Neural cell (in vitro differentiated cells): ENCODE data around the gene PTPRT. TPM values are rescaled to one million over a fixed set of nuclear protein-coding genes. Genes with fewer than 3 reads are reported as not detected.

Source experiments
- H2AFZ ChIP-seq: fragments of 200-600, 300-800 bp; sonication (generic), shearing (Covaris generic); 2 replicates; pipeline ENCODE4 v1.6.0; 2014; ENCODE audit warnings: low read depth, mild to moderate bottlenecking, antibody characterized with exemption, low read length, moderate library complexity
- H3F3A ChIP-seq: fragments of 200-600 bp; shearing (Covaris generic); 2 replicates; pipeline ENCODE4 v1.6.1; 2016; ENCODE audit warnings: mild to moderate bottlenecking, moderate library complexity, mixed read lengths, antibody characterized with exemption, low read length; ENCODE audit not compliant: insufficient read depth, poor library complexity, severe bottlenecking
- H3K27ac ChIP-seq: fragments of 200-600, 300-800 bp; sonication (generic), shearing (Covaris generic); 2 replicates; pipeline ENCODE4 v1.5.1; 2014; ENCODE audit warnings: mild to moderate bottlenecking, low read length, moderate library complexity
- H3K27me3 ChIP-seq: fragments of 300-800, 200-600 bp; sonication (generic), shearing (Covaris generic); 2 replicates; pipeline ENCODE4 v1.6.0; 2014; ENCODE audit warnings: mild to moderate bottlenecking, low read depth, low read length, moderate library complexity; ENCODE audit not compliant: insufficient read depth
- H3K36me3 ChIP-seq: fragments of 300-800, 200-600 bp; sonication (generic), shearing (Covaris generic); 2 replicates; pipeline ENCODE4 v1.5.1; 2014; ENCODE audit warnings: mild to moderate bottlenecking, antibody characterized with exemption, low read length, moderate library complexity; ENCODE audit not compliant: insufficient read depth
- H3K4me2 ChIP-seq: fragments of 300-800, 200-600 bp; sonication (generic), shearing (Covaris generic); 2 replicates; pipeline ENCODE4 v1.6.0; 2014; ENCODE audit warnings: mild to moderate bottlenecking, low read length
- H3K4me3 ChIP-seq: fragments of 300-800, 200-600 bp; sonication (generic), shearing (Covaris generic); 2 replicates; pipeline ENCODE4 v1.5.1; 2014; ENCODE audit warnings: mild to moderate bottlenecking, low read length, moderate library complexity
- H3K79me2 ChIP-seq: fragments of 200-600 bp; shearing (Covaris generic); replicated peaks from 2 replicates; pipeline ENCODE4 v1.6.0; 2014; ENCODE audit warnings: mild to moderate bottlenecking, low read length, moderate library complexity; ENCODE audit not compliant: insufficient read depth
- H3K9ac ChIP-seq: fragments of 300-800, 200-600 bp; sonication (generic), shearing (Covaris generic); 2 replicates; pipeline ENCODE4 v1.6.1; 2016; ENCODE audit warnings: mild to moderate bottlenecking, low read length, mixed read lengths
- H3K9me2 ChIP-seq: fragments of 200-600 bp; shearing (Covaris generic); 2 replicates; pipeline ENCODE4 v1.6.1; 2016; ENCODE audit warnings: mild to moderate bottlenecking, low read length, mixed read lengths; ENCODE audit not compliant: insufficient read depth
- H3K9me3 ChIP-seq: fragments of 200-600, 300-800 bp; sonication (generic), shearing (Covaris generic); 2 replicates; pipeline ENCODE4 v1.6.1; 2016; ENCODE audit warnings: mild to moderate bottlenecking, mixed run types, low read length, moderate library complexity, mixed read lengths
- H4K20me1 ChIP-seq: fragments of 200-600 bp; shearing (Covaris generic); 2 replicates; pipeline ENCODE4 v1.6.1; 2016; ENCODE audit warnings: mild to moderate bottlenecking, mixed run types; ENCODE audit not compliant: insufficient read depth
- CTCF ChIP-seq: fragments of 450-650 bp; IDR thresholded peaks from 2 replicates; pipeline ENCODE4 v1.5.1; 2014; ENCODE audit warnings: antibody characterized with exemption, mild to moderate bottlenecking, moderate library complexity; ENCODE audit not compliant: poor library complexity, severe bottlenecking
- EP300 ChIP-seq: fragments of 450-650 bp; conservative IDR thresholded peaks from 2 replicates; pipeline ENCODE4 v1.6.1; 2014; ENCODE audit warnings: antibody characterized with exemption, mild to moderate bottlenecking, moderate library complexity; ENCODE audit not compliant: poor library complexity, severe bottlenecking
- EZH2 ChIP-seq: fragments of 200-600, 300-800 bp; shearing (Covaris generic), sonication (generic); IDR thresholded peaks from 2 replicates; pipeline ENCODE4 v1.6.1; 2014; ENCODE audit warnings: antibody characterized with exemption, low read length, borderline replicate concordance, mild to moderate bottlenecking; ENCODE audit not compliant: insufficient read depth, poor library complexity, severe bottlenecking
- MXI1 ChIP-seq: fragments of 450-650 bp; conservative IDR thresholded peaks from 2 replicates; pipeline ENCODE4 v1.6.1; 2014; ENCODE audit warnings: antibody characterized with exemption, mild to moderate bottlenecking; ENCODE audit not compliant: poor library complexity, severe bottlenecking
- POLR2AphosphoS5 ChIP-seq: IDR thresholded peaks from 2 replicates; pipeline ENCODE4 v1.6.1; 2012
- RAD21 ChIP-seq: fragments of 450-650 bp; conservative IDR thresholded peaks from 2 replicates; pipeline ENCODE4 v1.6.1; 2014; ENCODE audit warnings: antibody characterized with exemption, mild to moderate bottlenecking, moderate library complexity
- REST ChIP-seq: IDR thresholded peaks from 2 replicates; pipeline ENCODE4 v1.6.1; 2012; ENCODE audit warnings: borderline replicate concordance
- SMC3 ChIP-seq: fragments of 450-650 bp; conservative IDR thresholded peaks from 2 replicates; pipeline ENCODE4 v1.6.1; 2014; ENCODE audit warnings: antibody characterized with exemption, mild to moderate bottlenecking, moderate library complexity; ENCODE audit not compliant: poor library complexity
- TAF1 ChIP-seq: IDR thresholded peaks from 2 replicates; pipeline ENCODE4 v1.6.1; 2012; ENCODE audit warnings: low read depth
- polyA plus RNA-seq: library from polyadenylated mRNA; depleted of rRNA; stranded (reverse); fragments of >200 nt; gene quantifications from 2 replicates; pipeline ENCODE4 v1.2.3, GENCODE V29; 2014

PTPRT gene
- polyA plus RNA-seq, 1 donor from 2014 or later: 9.2 TPM

GRCh38 chr20:42359617-42360016, 830.1 kb downstream of the PTPRT start:
- no peak for TF ChIP-seq MXI1
- TF ChIP-seq REST: no peak
- TF ChIP-seq TAF1: no peak
- no peak for TF ChIP-seq CTCF
- TF ChIP-seq EZH2: no peak
- no peak for TF ChIP-seq EP300
- no peak for TF ChIP-seq RAD21
- no peak for TF ChIP-seq POLR2AphosphoS5
- no peak for TF ChIP-seq SMC3
- Histone ChIP-seq H3F3A (no peaks in the 10 kb centered on the region), H3K27me3 (no peaks in the 10 kb centered on the region), H3K9ac (no peak overlapping the region), H3K4me2 (no peak overlapping the region), H3K79me2 (no peaks in the 10 kb centered on the region), H3K27ac (no peak overlapping the region), H3K9me2 (no peaks in the 10 kb centered on the region), H4K20me1 (no peaks in the 10 kb centered on the region), H3K9me3 (no peaks in the 10 kb centered on the region), H3K36me3 (no peaks in the 10 kb centered on the region), H2AFZ (no peak overlapping the region), H3K4me3 (no peak overlapping the region)

GRCh38 chr20:42352096-42352495, 837.6 kb downstream of the PTPRT start:
- no peaks in the 10 kb centered on the region for H3K9me3 ChIP-seq
- no peak overlapping the region for H3K9ac ChIP-seq
- no peak overlapping the region for H3K27ac ChIP-seq
- no peaks in the 10 kb centered on the region for H3K27me3 ChIP-seq
- H2AFZ ChIP-seq: no peak overlapping the region
- no peak for TF ChIP-seq POLR2AphosphoS5
- no peak for TF ChIP-seq CTCF
- TF ChIP-seq SMC3: no peak
- TF ChIP-seq RAD21: no peak
- no peak for TF ChIP-seq REST
- TF ChIP-seq TAF1: no peak
- no peak for TF ChIP-seq MXI1
- no peaks in the 10 kb centered on the region for H3K79me2 ChIP-seq
- H3K4me3 ChIP-seq: no peak overlapping the region
- no peaks in the 10 kb centered on the region for H3K9me2 ChIP-seq
- no peaks in the 10 kb centered on the region for H3F3A ChIP-seq
- no peak overlapping the region for H3K4me2 ChIP-seq
- H3K36me3 ChIP-seq: no peaks in the 10 kb centered on the region
- H4K20me1 ChIP-seq: no peaks in the 10 kb centered on the region
